GM12878 (cell line): ENCODE measurements around the gene RPS6KL1. TPM values are rescaled to one million over a fixed set of nuclear protein-coding genes. Genes with fewer than 3 reads are reported as not detected.

Experiments used
- ATAC-seq: fragments of 200-7000 bp; cut with Tn5 transposase; 3 replicates; pipeline ENCODE4 v1.9.1; 2020; ENCODE audit warnings: mild to moderate bottlenecking, moderate library complexity
- BruUV-seq: library from RNA; stranded (reverse); fragments of 400-500 nt; replicated peaks from 2 replicates; lab custom pipeline; 2021; lab: Mats Ljungman, UMichigan
- CTCF ChIA-PET: fragments of 300-600 bp; sonication (Branson Sonifier 250); formaldehyde crosslinking; extraction: SDS; loops from one replicate; lab custom pipeline; 2021; ENCODE audit warnings: inconsistent platforms; lab: Yijun Ruan, JAX
- POLR2A ChIA-PET: fragments of 350-600 bp; formaldehyde crosslinking; extraction: SDS; loops from one replicate; lab custom pipeline; 2021; ENCODE audit warnings: inconsistent platforms; lab: Charles Lee
- RAD21 ChIA-PET: fragments of 300-600 bp; sonication (Branson Sonifier 250); formaldehyde crosslinking; loops from one replicate; lab custom pipeline; 2023; ENCODE audit warnings: antibody characterized with exemption; ENCODE audit not compliant: unreplicated experiment; lab: Charles Lee
- SMC1A ChIA-PET: fragments of 300-600 bp; sonication (Branson Sonifier 250); formaldehyde crosslinking; loops from one replicate; lab custom pipeline; 2023; ENCODE audit not compliant: unreplicated experiment, uncharacterized antibody; lab: Charles Lee
- DNase-seq: peaks from one replicate; pipeline ENCODE4 v3.0.0-alpha.2; 2011; ENCODE audit warnings: low read depth, low spot score
- FAIRE-seq: peaks from 3 replicates; lab custom pipeline; 2011; peaks lifted over from hg19 to GRCh38; lab: Jason Lieb, UNC
- H2AFZ ChIP-seq: 2 replicates; pipeline ENCODE4 v1.6.0; 2011; ENCODE audit warnings: low read depth, low read length, control low read depth; ENCODE audit not compliant: control insufficient read depth
- H3K27ac ChIP-seq: 2 replicates; pipeline ENCODE4 v1.5.1; 2011; ENCODE audit warnings: control low read depth; ENCODE audit not compliant: control insufficient read depth, insufficient read depth
- H3K27me3 ChIP-seq, 2 experiments: replicated peaks in 1 of 2; 2 replicates each; pipeline versions ENCODE4 v1.6.0 to v1.6.1; 2011; ENCODE audit warnings: low read length in 1 of 2; ENCODE audit not compliant: control insufficient read depth in 2 of 2, insufficient read depth in 2 of 2
- H3K36me3 ChIP-seq, 2 experiments: 2 replicates each; pipeline ENCODE4 v1.5.1; 2011; ENCODE audit warnings: low read length in 1 of 2; ENCODE audit not compliant: control insufficient read depth in 2 of 2, insufficient read depth in 2 of 2
- H3K4me1 ChIP-seq: 2 replicates; pipeline ENCODE4 v1.6.1; 2011; ENCODE audit warnings: mild to moderate bottlenecking, low read length, moderate library complexity, mixed read lengths; ENCODE audit not compliant: control insufficient read depth, insufficient read depth
- H3K4me2 ChIP-seq: 2 replicates; pipeline ENCODE4 v1.6.0; 2011; ENCODE audit warnings: control low read depth; ENCODE audit not compliant: control insufficient read depth, insufficient read depth
- H3K4me3 ChIP-seq: fragments of 200-600 bp; sonication (generic); 2 replicates; pipeline ENCODE4 v1.5.1; 2016
- H3K79me2 ChIP-seq: 2 replicates; pipeline ENCODE4 v1.6.0; 2011; ENCODE audit warnings: low read length; ENCODE audit not compliant: control insufficient read depth, insufficient read depth
- H3K9ac ChIP-seq: 2 replicates; pipeline ENCODE4 v1.8.0; 2011; ENCODE audit warnings: low read length, control low read depth, mixed read lengths; ENCODE audit not compliant: control insufficient read depth, insufficient read depth
- H3K9me3 ChIP-seq: replicated peaks from 3 replicates; pipeline ENCODE4 v1.5.1; 2011; ENCODE audit warnings: mild to moderate bottlenecking, low read length; ENCODE audit not compliant: control insufficient read depth, insufficient read depth
- H4K20me1 ChIP-seq: 2 replicates; pipeline ENCODE4 v1.6.0; 2011; ENCODE audit not compliant: control insufficient read depth, insufficient read depth
- BCL11A ChIP-seq: IDR thresholded peaks from 2 replicates; pipeline ENCODE4 v1.6.1; 2011; ENCODE audit warnings: low read depth, low read length
- BRCA1 ChIP-seq: IDR thresholded peaks from 2 replicates; pipeline ENCODE4 v1.6.1; 2011; ENCODE audit warnings: low read depth, low read length, improper control_type of control experiment
- EGR1 ChIP-seq, 2 experiments: IDR thresholded peaks; 1 replicate in 1 of 2; 2 replicates in 1 of 2; pipeline ENCODE4 v1.6.1; 2011 to 2012; ENCODE audit warnings: low read depth in 2 of 2, low read length in 2 of 2, borderline replicate concordance in 1 of 2, mild to moderate bottlenecking in 1 of 2, moderate library complexity in 1 of 2
- FOXK2 ChIP-seq: fragments of 450-650 bp; IDR thresholded peaks from 2 replicates; pipeline ENCODE4 v1.6.1; 2017; ENCODE audit warnings: mild to moderate bottlenecking, moderate library complexity
- HDAC6 ChIP-seq: fragments of 200-600 bp; sonication (generic); IDR thresholded peaks from one replicate; pipeline ENCODE4 v1.8.0; 2017; ENCODE audit warnings: antibody characterized with exemption; ENCODE audit not compliant: unreplicated experiment
- HDGF ChIP-seq: fragments of 450-650 bp; IDR thresholded peaks from 2 replicates; pipeline ENCODE4 v1.6.1; 2016; ENCODE audit warnings: antibody characterized with exemption
- HSF1 ChIP-seq: fragments of 150-350 bp; IDR thresholded peaks from 2 replicates; pipeline ENCODE4 v1.6.1; 2014; ENCODE audit warnings: mild to moderate bottlenecking, low read depth, low read length
- IKZF2 ChIP-seq, 2 experiments: fragments of 450-650 bp; IDR thresholded peaks; 2 replicates each; pipeline ENCODE4 v1.6.1; 2017; ENCODE audit warnings: mild to moderate bottlenecking in 2 of 2, moderate library complexity in 2 of 2
- IRF3 ChIP-seq: fragments of 450-650 bp; IDR thresholded peaks from 2 replicates; pipeline ENCODE4 v1.6.1; 2014; ENCODE audit warnings: mild to moderate bottlenecking
- KLF5 ChIP-seq: fragments of 450-650 bp; IDR thresholded peaks from 2 replicates; pipeline ENCODE4 v1.6.1; 2014; ENCODE audit warnings: mild to moderate bottlenecking; ENCODE audit not compliant: partially characterized antibody
- MAX ChIP-seq: IDR thresholded peaks from 2 replicates; pipeline ENCODE4 v1.6.1; 2012; ENCODE audit warnings: low read depth, low read length, improper control_type of control experiment
- MEF2A ChIP-seq: IDR thresholded peaks from 2 replicates; pipeline ENCODE4 v1.6.1; 2011; ENCODE audit warnings: low read depth, mild to moderate bottlenecking, low read length, moderate library complexity; ENCODE audit not compliant: insufficient read depth
- NR2C2 ChIP-seq: IDR thresholded peaks from 2 replicates; pipeline ENCODE4 v1.6.1; 2011; ENCODE audit warnings: borderline replicate concordance, low read depth; ENCODE audit not compliant: control insufficient read depth, insufficient read length
- PBX3 ChIP-seq: IDR thresholded peaks from 2 replicates; pipeline ENCODE4 v1.6.1; 2011; ENCODE audit warnings: mild to moderate bottlenecking, low read depth, low read length, moderate library complexity; ENCODE audit not compliant: insufficient replicate concordance
- PML ChIP-seq: IDR thresholded peaks from 2 replicates; pipeline ENCODE4 v1.6.1; 2012; ENCODE audit warnings: low read length, inconsistent platforms
- RUNX3 ChIP-seq: IDR thresholded peaks from 2 replicates; pipeline ENCODE4 v1.6.1; 2012; ENCODE audit warnings: low read length, inconsistent platforms
- SMAD1 ChIP-seq: fragments of 450-650 bp; IDR thresholded peaks from 2 replicates; pipeline ENCODE4 v1.6.1; 2018; ENCODE audit warnings: mild to moderate bottlenecking, low read depth; ENCODE audit not compliant: partially characterized antibody
- SUZ12 ChIP-seq: fragments of 200-600 bp; sonication (generic); IDR thresholded peaks from one replicate; pipeline ENCODE4 v1.6.1; 2018; ENCODE audit warnings: antibody characterized with exemption, mild to moderate bottlenecking; ENCODE audit not compliant: unreplicated experiment
- ZNF384 ChIP-seq: IDR thresholded peaks from 2 replicates; pipeline ENCODE4 v1.6.1; 2012; ENCODE audit warnings: low read depth, mild to moderate bottlenecking, low read length, improper control_type of control experiment, borderline replicate concordance
- WGBS: methylation state at CpG from one replicate; pipeline ENCODE4 v1.1.6; 2016; ENCODE audit warnings: low lambda C conversion rate; ENCODE audit not compliant: insufficient replicate concordance, insufficient coverage; ENCODE audit errors: missing lambda C conversion rate; 5-methylcytosine and 5-hydroxymethylcytosine counted together
- in situ Hi-C: fragments of 300-500 bp; cut with MboI; formaldehyde crosslinking; loops from 9 replicates; pipeline ENCODE4 v1.14.3; 2018; ENCODE audit warnings: mixed read lengths
- intact Hi-C: fragments of 100-400 bp; cut with micrococcal nuclease; formaldehyde crosslinking; loops from one replicate; pipeline ENCODE4 v1.14.2; 2022; ENCODE audit not compliant: unreplicated experiment
- polyA plus RNA-seq, 11 experiments: library from polyadenylated mRNA; depleted of rRNA in 4 of 11; unstranded in 6 of 11; stranded (reverse) in 5 of 11; fragments of >200 nt; fragmentation: Nextera tagmentation in 4 of 11; fragmentation: Illumina TruSeq in 1 of 11; extraction: Ambion mirVana in 4 of 11; extraction: Trizol in 1 of 11; gene quantifications; 1 replicate in 1 of 11; 2 replicates in 10 of 11; pipeline versions ENCODE4 v1.2.1 to v1.2.3, GENCODE V29; 2011 to 2016; ENCODE audit warnings: inconsistent platforms in 2 of 11, missing spikeins in 2 of 11, low read depth in 1 of 11
- total RNA-seq, 4 experiments: library from RNA; depleted of rRNA in 3 of 4; stranded (reverse); fragments of >200 nt in 3 of 4; fragmentation: Illumina TruSeq in 1 of 4; extraction: Trizol in 1 of 4; gene quantifications; 2 replicates each; pipeline versions ENCODE4 v1.2.1 to v1.2.3, GENCODE V29; 2013 to 2021

Gene RPS6KL1
- total and polyA plus RNA-seq, 10 of the 15 experiments (the other 5 are each of a cell fraction or from before 2014, with no cell fraction given) = 0.04 to 4.2 (median 2.0) TPM

GRCh38 chr14:74896400-74896799 lies 26.7 kb downstream of the RPS6KL1 start:
- H3K27ac ChIP-seq = no peak overlapping the region
- H3K27me3 ChIP-seq = no peaks in the 10 kb centered on the region
- ATAC-seq = no peak
- no peak for FAIRE-seq
- no peaks in the 10 kb centered on the region for H3K79me2 ChIP-seq
- no TSS peak for BruUV-seq
- no peaks in the 10 kb centered on the region for H4K20me1 ChIP-seq
- H3K9me3 ChIP-seq = no peaks in the 10 kb centered on the region
- H3K4me2 ChIP-seq = no peak overlapping the region
- intact Hi-C loops = no loop called here
- RAD21 ChIA-PET = interaction anchor here (0.7 kb wide), 1 partner anchor 35 kb away, joined by 3 read pairs; no protein-coding TSS in a partner anchor
- peaks cover 35% of the 10 kb centered on the region for H3K4me1 ChIP-seq
- TF ChIP-seq KLF5 = no peak
- TF ChIP-seq SMAD1 = no peak
- TF ChIP-seq SUZ12 = no peak
- no peak for TF ChIP-seq NR2C2
- no peak for TF ChIP-seq MEF2A
- no peak for TF ChIP-seq FOXK2
- no peak for TF ChIP-seq HDGF
- no peak for TF ChIP-seq PBX3
- no peak for TF ChIP-seq RUNX3
- TF ChIP-seq IRF3 = no peak
- no peak for TF ChIP-seq BCL11A
- no peak for TF ChIP-seq PML
- no peak for TF ChIP-seq EGR1 (IDR thresholded peaks at IDR 0.05; ENCODE audit: borderline replicate concordance in 1 of 2, low read depth in 2 of 2, low read length in 2 of 2)
- no peak for TF ChIP-seq IKZF2 (IDR thresholded peaks at IDR 0.05)
- TF ChIP-seq BRCA1 = no peak
- no peak for TF ChIP-seq MAX
- no peak for TF ChIP-seq HDAC6
- no peak for TF ChIP-seq HSF1
- no peak for TF ChIP-seq ZNF384
- peaks cover 32 to 68% of the 10 kb centered on the region in 2 experiments for H3K36me3 ChIP-seq
- CTCF ChIA-PET = interaction anchor here (1.0 to 26.0 kb wide), 3 partner anchors 9 to 38 kb away, joined by 3 to 552 read pairs (median 67); no protein-coding TSS in a partner anchor
- SMC1A ChIA-PET = interaction anchor here (1.0 to 1.1 kb wide), 2 partner anchors 8 to 38 kb away, joined by 3 to 5 read pairs; no protein-coding TSS in a partner anchor
- WGBS = 100% methylated on average over 3 of the region's 3 CpGs
- in situ Hi-C loops = no loop called here
- H2AFZ ChIP-seq = no peak overlapping the region
- no peak overlapping the region for H3K4me3 ChIP-seq
- DNase-seq = no peak
- POLR2A ChIA-PET = no interaction called here
- no peak overlapping the region for H3K9ac ChIP-seq
